ENCODE measurements around the gene NPC1.

The NPC1 gene

GRCh38 chr18:23536204-23536603, 50.1 kb downstream of the NPC1 start:
- no peaks in the 10 kb centered on the region for H4K20me1 ChIP-seq (ENCODE audit: insufficient read depth, low read length)
- no peak overlapping the region for H3K27ac ChIP-seq (ENCODE audit: low read depth, low read length, poor library complexity, severe bottlenecking)
- no peaks in the 10 kb centered on the region for H3K9me2 ChIP-seq (ENCODE audit: low read depth, low read length)
- H3K36me3 ChIP-seq (ENCODE audit: insufficient read depth, low read length): peaks cover 97% of the 10 kb centered on the region
- H3K4me1 ChIP-seq (ENCODE audit: insufficient read depth, low read length, severe bottlenecking): no peaks in the 10 kb centered on the region
- H3K27me3 ChIP-seq (ENCODE audit: insufficient read depth, low read length): no peaks in the 10 kb centered on the region
- H3K4me3 ChIP-seq (ENCODE audit: low read depth, low read length, poor library complexity, severe bottlenecking): no peak overlapping the region
- H3K9me3 ChIP-seq (ENCODE audit: low read length): no peaks in the 10 kb centered on the region
- no peak overlapping the region for H3K9ac ChIP-seq (ENCODE audit: low read length)
- no peaks in the 10 kb centered on the region for H3F3A ChIP-seq (ENCODE audit: insufficient read depth, low read length)
- H3K4me2 ChIP-seq (ENCODE audit: low read length): no peak overlapping the region
- H2AFZ ChIP-seq (ENCODE audit: low read length): no peak overlapping the region
- no peaks in the 10 kb centered on the region for H3K79me2 ChIP-seq (ENCODE audit: insufficient read depth, low read length)
- TF ChIP-seq EZH2 (IDR thresholded peaks at IDR 0.05; ENCODE audit: borderline replicate concordance, low read length) (no peak), CTCF (IDR thresholded peaks at IDR 0.05; ENCODE audit: low read length) (no peak)

- H2AFZ ChIP-seq (ENCODE audit: low read length): no peak overlapping the region
- H3K79me2 ChIP-seq (ENCODE audit: insufficient read depth, low read length): no peaks in the 10 kb centered on the region
- H3K4me3 ChIP-seq (ENCODE audit: low read depth, low read length, poor library complexity, severe bottlenecking): no peak overlapping the region
- H3F3A ChIP-seq (ENCODE audit: insufficient read depth, low read length): no peaks in the 10 kb centered on the region
- no peaks in the 10 kb centered on the region for H3K9me2 ChIP-seq (ENCODE audit: low read depth, low read length)
- TF ChIP-seq EZH2 (IDR thresholded peaks at IDR 0.05; ENCODE audit: borderline replicate concordance, low read length) (no peak), CTCF (IDR thresholded peaks at IDR 0.05; ENCODE audit: low read length) (no peak)
- H3K4me2 ChIP-seq (ENCODE audit: low read length): no peak overlapping the region
- no peaks in the 10 kb centered on the region for H3K4me1 ChIP-seq (ENCODE audit: insufficient read depth, low read length, severe bottlenecking)
- H3K9me3 ChIP-seq (ENCODE audit: low read length): no peaks in the 10 kb centered on the region
- H3K36me3 ChIP-seq (ENCODE audit: insufficient read depth, low read length): peaks cover 97% of the 10 kb centered on the region
- no peaks in the 10 kb centered on the region for H4K20me1 ChIP-seq (ENCODE audit: insufficient read depth, low read length)
- H3K27ac ChIP-seq (ENCODE audit: low read depth, low read length, poor library complexity, severe bottlenecking): no peak overlapping the region
- no peaks in the 10 kb centered on the region for H3K27me3 ChIP-seq (ENCODE audit: insufficient read depth, low read length)
- no peak overlapping the region for H3K9ac ChIP-seq (ENCODE audit: low read length)
Observed at GRCh38 chr18:23534276-23534675, 52.0 kb downstream of the NPC1 start.

GRCh38 chr18:23532848-23533247, 53.5 kb downstream of the NPC1 start:
- TF ChIP-seq EZH2 (IDR thresholded peaks at IDR 0.05; ENCODE audit: borderline replicate concordance, low read length) (no peak), CTCF (IDR thresholded peaks at IDR 0.05; ENCODE audit: low read length) (no peak)
- no peak overlapping the region for H2AFZ ChIP-seq (ENCODE audit: low read length)
- H3K36me3 ChIP-seq (ENCODE audit: insufficient read depth, low read length): peaks cover 97% of the 10 kb centered on the region
- no peak overlapping the region for H3K4me3 ChIP-seq (ENCODE audit: low read depth, low read length, poor library complexity, severe bottlenecking)
- H3K27ac ChIP-seq (ENCODE audit: low read depth, low read length, poor library complexity, severe bottlenecking): no peak overlapping the region
- no peaks in the 10 kb centered on the region for H3K9me2 ChIP-seq (ENCODE audit: low read depth, low read length)
- no peaks in the 10 kb centered on the region for H4K20me1 ChIP-seq (ENCODE audit: insufficient read depth, low read length)
- no peaks in the 10 kb centered on the region for H3K9me3 ChIP-seq (ENCODE audit: low read length)
- no peaks in the 10 kb centered on the region for H3K27me3 ChIP-seq (ENCODE audit: insufficient read depth, low read length)
- no peak overlapping the region for H3K9ac ChIP-seq (ENCODE audit: low read length)
- no peaks in the 10 kb centered on the region for H3K4me1 ChIP-seq (ENCODE audit: insufficient read depth, low read length, severe bottlenecking)
- H3K4me2 ChIP-seq (ENCODE audit: low read length): no peak overlapping the region
- H3K79me2 ChIP-seq (ENCODE audit: insufficient read depth, low read length): no peaks in the 10 kb centered on the region
- no peaks in the 10 kb centered on the region for H3F3A ChIP-seq (ENCODE audit: insufficient read depth, low read length)
